ENCODE measurements around the gene KHNYN. TPM values are rescaled to one million over a fixed set of nuclear protein-coding genes. Genes with fewer than 3 reads are reported as not detected.
"Not testable (repeated sequence)": the region's sequence is repeated elsewhere in the genome, so short reads cannot be mapped to it uniquely, and the experiment has no call there.

The KHNYN gene
- total RNA-seq, 1 experiment from 2014 or later, result 53.4 TPM

GRCh38 chr14:24384169-24384568 lies 45.6 kb upstream of the KHNYN start:
- BruUV-seq (replicated peaks), result no TSS peak

GRCh38 chr14:24385524-24385923 lies 44.2 kb upstream of the KHNYN start:
- Histone ChIP-seq H3K4me2 (no peak overlapping the region), H3F3A (ENCODE audit: insufficient read depth, low read depth) (no peaks in the 10 kb centered on the region), H3K27me3 (ENCODE audit: insufficient read depth, low read depth) (no peaks in the 10 kb centered on the region), H4K20me1 (ENCODE audit: insufficient read depth) (no peaks in the 10 kb centered on the region), H3K9me2 (ENCODE audit: insufficient read depth) (no peaks in the 10 kb centered on the region), H3K4me3 (no peak overlapping the region), H2AFZ (no peak overlapping the region), H3K4me1 (replicated peaks; ENCODE audit: insufficient read depth) (peaks cover under 1% of the 10 kb centered on the region; the same call in 1 of the 2 replicates), H3K9me3 (ENCODE audit: insufficient read depth, low read depth) (no peaks in the 10 kb centered on the region), H3K27ac (no peak overlapping the region), H3K79me2 (ENCODE audit: low read depth) (no peaks in the 10 kb centered on the region), H3K36me3 (ENCODE audit: low read depth) (no peaks in the 10 kb centered on the region)
- no TSS peak for BruUV-seq (replicated peaks)
- intact Hi-C loops (cut with micrococcal nuclease; ENCODE audit: unreplicated experiment), result no loop called here
- DNase-seq, result no peak
- CTCF ChIA-PET, result no interaction called here
- POLR2A ChIA-PET (ENCODE audit: unreplicated experiment), result interaction anchor here (0.6 kb wide), 1 partner anchor 19 kb away, joined by 10 read pairs; no protein-coding TSS in a partner anchor
- no peak for TF ChIP-seq CTCF (conservative IDR thresholded peaks at IDR 0.05)

More at GRCh38 chr14:24384169-24384568, 45.6 kb upstream of the KHNYN start:
- Histone ChIP-seq H2AFZ (no peak overlapping the region), H3K9me3 (ENCODE audit: insufficient read depth, low read depth) (no peaks in the 10 kb centered on the region), H3K9me2 (ENCODE audit: insufficient read depth) (no peaks in the 10 kb centered on the region), H3K27ac (no peak overlapping the region), H4K20me1 (ENCODE audit: insufficient read depth) (no peaks in the 10 kb centered on the region), H3F3A (ENCODE audit: insufficient read depth, low read depth) (no peaks in the 10 kb centered on the region), H3K27me3 (ENCODE audit: insufficient read depth, low read depth) (no peaks in the 10 kb centered on the region), H3K79me2 (ENCODE audit: low read depth) (no peaks in the 10 kb centered on the region), H3K4me2 (no peak overlapping the region), H3K36me3 (ENCODE audit: low read depth) (no peaks in the 10 kb centered on the region), H3K4me1 (replicated peaks; ENCODE audit: insufficient read depth) (no peaks in the 10 kb centered on the region), H3K4me3 (no peak overlapping the region)
- ChIA-PET POLR2A (ENCODE audit: unreplicated experiment) (no interaction called here), CTCF (no interaction called here)
- TF ChIP-seq CTCF (conservative IDR thresholded peaks at IDR 0.05) (no peak), EZH2 (IDR thresholded peaks at IDR 0.05; ENCODE audit: low read depth) (no peak)
- no peak for DNase-seq
- intact Hi-C loops (cut with micrococcal nuclease; ENCODE audit: unreplicated experiment), result no loop called here

- Histone ChIP-seq H3K27me3 (ENCODE audit: insufficient read depth, low read depth) (no peaks in the 10 kb centered on the region), H3K4me2 (no peak overlapping the region), H3K4me1 (replicated peaks; ENCODE audit: insufficient read depth) (peaks cover 10% of the 10 kb centered on the region; the same call in 1 of the 2 replicates), H3K4me3 (no peak overlapping the region), H4K20me1 (ENCODE audit: insufficient read depth) (no peaks in the 10 kb centered on the region), H3K27ac (no peak overlapping the region), H3F3A (ENCODE audit: insufficient read depth, low read depth) (peaks cover 7% of the 10 kb centered on the region; the same call in 1 of the 2 replicates), H2AFZ (no peak overlapping the region), H3K9me2 (ENCODE audit: insufficient read depth) (no peaks in the 10 kb centered on the region), H3K9me3 (ENCODE audit: insufficient read depth, low read depth) (no peaks in the 10 kb centered on the region), H3K79me2 (ENCODE audit: low read depth) (0 out of 2 replicates have a peak, but pooled peaks cover 3% of the 10 kb centered on the region), H3K36me3 (ENCODE audit: low read depth) (no peaks in the 10 kb centered on the region)
- no peak for DNase-seq
- ChIA-PET CTCF (no interaction called here), POLR2A (ENCODE audit: unreplicated experiment) (no interaction called here)
- intact Hi-C loops (cut with micrococcal nuclease; ENCODE audit: unreplicated experiment), result no loop called here
- BruUV-seq (replicated peaks), result no TSS peak
- TF ChIP-seq CTCF (conservative IDR thresholded peaks at IDR 0.05) (no peak), EZH2 (IDR thresholded peaks at IDR 0.05; ENCODE audit: low read depth) (no peak)
These were observed 42.8 kb upstream of the KHNYN start for GRCh38 chr14:24387009-24387345.

- CTCF ChIA-PET, result interaction anchor here (1.2 kb wide), 1 partner anchor 21 kb away, joined by 14 read pairs; no protein-coding TSS in a partner anchor
- BruUV-seq (replicated peaks); H3K4me3 ChIP-seq; H3K36me3 ChIP-seq (ENCODE audit: low read depth); H3K4me2 ChIP-seq; H3K27me3 ChIP-seq (ENCODE audit: insufficient read depth, low read depth); H2AFZ ChIP-seq; H4K20me1 ChIP-seq (ENCODE audit: insufficient read depth); H3K9me2 ChIP-seq (ENCODE audit: insufficient read depth); H3K9me3 ChIP-seq (ENCODE audit: insufficient read depth, low read depth); POLR2A ChIA-PET (ENCODE audit: unreplicated experiment); intact Hi-C loops (cut with micrococcal nuclease; ENCODE audit: unreplicated experiment); H3K27ac ChIP-seq; DNase-seq; H3K79me2 ChIP-seq (ENCODE audit: low read depth): not testable (repeated sequence)
- Histone ChIP-seq H3F3A (ENCODE audit: insufficient read depth, low read depth) (peaks cover 12% of the 10 kb centered on the region), H3K4me1 (replicated peaks; ENCODE audit: insufficient read depth) (peaks cover 13% of the 10 kb centered on the region)
These were observed 42.2 kb upstream of the KHNYN start for GRCh38 chr14:24387579-24387978.
